ENCODE results near the gene DHX8. TPM values are rescaled to one million over a fixed set of nuclear protein-coding genes. Genes with fewer than 3 reads are reported as not detected.

Gene DHX8
- total and polyA plus RNA-seq, 2 of the 4 experiments (the other 2 are of a cell fraction), result 21.8 to 50.0 TPM

GRCh38 chr17:43543771-43544575 is 60.2 kb downstream of the DHX8 start:
- H4K91ac ChIP-seq (ENCODE audit: insufficient read depth, low read depth, low read length), result no peak overlapping the region
- H2BK20ac ChIP-seq (ENCODE audit: low read depth, low read length), result no peak overlapping the region
- no peak overlapping the region for H2BK5ac ChIP-seq (ENCODE audit: low read depth, low read length, poor library complexity, severe bottlenecking)
- peak overlapping the region; percentile 72; the same call in 1 of the 2 replicates for H2BK120ac ChIP-seq (ENCODE audit: low read depth, low read length)
- H4K5ac ChIP-seq (ENCODE audit: low read depth, low read length), result no peak overlapping the region
- ChIA-PET CTCF (interaction anchor here (0.6 to 1.0 kb wide), 2 partner anchors 60 to 734 kb away, joined by 3 read pairs; partner anchors contain the start of gene DHX8), POLR2A (ENCODE audit: unreplicated experiment) (no interaction called here)
- no peak overlapping the region for H2AFZ ChIP-seq (replicated peaks; ENCODE audit: low read length, poor library complexity)
- H3K4me3 ChIP-seq (ENCODE audit: insufficient read depth, low read depth, low read length), result no peak overlapping the region
- no peaks in the 10 kb centered on the region for H3K36me3 ChIP-seq (ENCODE audit: control insufficient read depth, insufficient read depth, low read length)
- dilution Hi-C loops (cut with HindIII; ENCODE audit: low sequenced_read_pairs, unreplicated experiment) (no loop called here), in situ Hi-C loops (cut with MboI; ENCODE audit: low sequenced_read_pairs) (no loop called here), intact Hi-C loops (cut with micrococcal nuclease) (no loop called here)
- WGBS, 2 experiments (ENCODE audit: extremely low coverage in 2 of 2, insufficient read length in 1 of 2), result no CpG with 5 or more reads among the region's 7 CpGs
- no peaks in the 10 kb centered on the region for H4K20me1 ChIP-seq (ENCODE audit: insufficient read depth, low read length)
- peaks cover 20 to 49% of the 10 kb centered on the region in 2 experiments; a peak in 3 of 4 replicates for H3K79me1 ChIP-seq (ENCODE audit: low read depth in 1 of 2, low read length in 2 of 2)
- peaks cover 23% of the 10 kb centered on the region for H3K4me1 ChIP-seq (ENCODE audit: control insufficient read depth, insufficient read depth, low read length)
- peak overlapping the region; percentile 81 for H2AK5ac ChIP-seq (ENCODE audit: low read depth, low read length)
- peak overlapping the region; percentile 3; the same call in 1 of the 2 replicates for H3K27ac ChIP-seq (ENCODE audit: insufficient read depth, low read length)
- no peaks in the 10 kb centered on the region for H3K27me3 ChIP-seq (ENCODE audit: control insufficient read depth, insufficient read depth, low read length)
- no peak overlapping the region; the same call in 1 of the 2 replicates for H3K56ac ChIP-seq (ENCODE audit: extremely low read depth, insufficient read depth, low read length)
- peak overlapping the region; percentile 27; the same call in 1 of the 3 replicates for H2BK15ac ChIP-seq (ENCODE audit: low read depth, low read length)
- H2AK9ac ChIP-seq (replicated peaks; ENCODE audit: low read depth, low read length, poor library complexity), result peak overlapping the region; percentile 83
- no TSS peak for BruUV-seq (replicated peaks)
- DNase-seq (no peak), ATAC-seq (ENCODE audit: low read depth) (no peak)
- H3K18ac ChIP-seq (ENCODE audit: low read depth, low read length), result no peak overlapping the region
- no peak overlapping the region; the same call in 1 of the 2 replicates for H3K23ac ChIP-seq (ENCODE audit: low read depth, low read length)
- peak overlapping the region; percentile 69 for H3K14ac ChIP-seq (replicated peaks; ENCODE audit: low read depth, low read length)
- H3K9me3 ChIP-seq (ENCODE audit: control insufficient read depth, insufficient read depth, low read length), result no peaks in the 10 kb centered on the region
- H3K4ac ChIP-seq (ENCODE audit: low read depth, low read length), result peak overlapping the region; percentile 24; the same call in 1 of the 2 replicates
- peak overlapping the region in 1 of 2 experiments; percentile 22; a peak in 1 of 4 replicates for H4K8ac ChIP-seq (ENCODE audit: low read depth in 2 of 2, low read length in 2 of 2)
- no peak overlapping the region for H3K9ac ChIP-seq (ENCODE audit: low read depth, low read length)
- H3K4me2 ChIP-seq (ENCODE audit: low read depth, low read length), result peak overlapping the region; percentile 24; the same call in 1 of the 2 replicates
- H3K9me1 ChIP-seq (ENCODE audit: insufficient read depth, low read length), result peaks cover 16% of the 10 kb centered on the region
- TF ChIP-seq SMC3 (IDR thresholded peaks at IDR 0.05; ENCODE audit: low read depth, low read length) (no peak), RFX5 (IDR thresholded peaks at IDR 0.05; ENCODE audit: low read depth, low read length) (no peak), CHD1 (IDR thresholded peaks at IDR 0.05; ENCODE audit: low read depth, low read length) (no peak), MAZ (IDR thresholded peaks at IDR 0.05; ENCODE audit: borderline replicate concordance, low read depth, low read length) (no peak), POLR2A (IDR thresholded peaks at IDR 0.05; ENCODE audit: low read depth, low read length) (no peak), NFE2L2 (IDR thresholded peaks at IDR 0.05; ENCODE audit: low read depth, low read length) (no peak), CTCF (conservative IDR thresholded peaks at IDR 0.05; ENCODE audit: low read depth, low read length) (no peak), RAD21 (IDR thresholded peaks at IDR 0.05; ENCODE audit: low read length) (no peak), RCOR1 (IDR thresholded peaks at IDR 0.05; ENCODE audit: insufficient replicate concordance, low read length) (no peak), MXI1 (IDR thresholded peaks at IDR 0.05; ENCODE audit: borderline replicate concordance, low read depth, low read length) (no peak), FOS (IDR thresholded peaks at IDR 0.05; ENCODE audit: low read depth, low read length) (no peak), CEBPB (IDR thresholded peaks at IDR 0.05; ENCODE audit: low read depth, low read length) (no peak)
- TF ChIP-seq, protein P1, sequence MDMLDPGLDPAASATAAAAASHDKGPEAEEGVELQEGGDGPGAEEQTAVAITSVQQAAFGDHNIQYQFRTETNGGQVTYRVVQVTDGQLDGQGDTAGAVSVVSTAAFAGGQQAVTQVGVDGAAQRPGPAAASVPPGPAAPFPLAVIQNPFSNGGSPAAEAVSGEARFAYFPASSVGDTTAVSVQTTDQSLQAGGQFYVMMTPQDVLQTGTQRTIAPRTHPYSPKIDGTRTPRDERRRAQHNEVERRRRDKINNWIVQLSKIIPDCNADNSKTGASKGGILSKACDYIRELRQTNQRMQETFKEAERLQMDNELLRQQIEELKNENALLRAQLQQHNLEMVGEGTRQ (IDR thresholded peaks at IDR 0.05; ENCODE audit: low read depth, low read length), result no peak
- TF ChIP-seq, protein P2, sequence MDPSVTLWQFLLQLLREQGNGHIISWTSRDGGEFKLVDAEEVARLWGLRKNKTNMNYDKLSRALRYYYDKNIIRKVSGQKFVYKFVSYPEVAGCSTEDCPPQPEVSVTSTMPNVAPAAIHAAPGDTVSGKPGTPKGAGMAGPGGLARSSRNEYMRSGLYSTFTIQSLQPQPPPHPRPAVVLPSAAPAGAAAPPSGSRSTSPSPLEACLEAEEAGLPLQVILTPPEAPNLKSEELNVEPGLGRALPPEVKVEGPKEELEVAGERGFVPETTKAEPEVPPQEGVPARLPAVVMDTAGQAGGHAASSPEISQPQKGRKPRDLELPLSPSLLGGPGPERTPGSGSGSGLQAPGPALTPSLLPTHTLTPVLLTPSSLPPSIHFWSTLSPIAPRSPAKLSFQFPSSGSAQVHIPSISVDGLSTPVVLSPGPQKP (IDR thresholded peaks at IDR 0.05; ENCODE audit: borderline replicate concordance, low read depth, low read length), result no peak
